Measurements from ENCODE around the gene CABCOCO1.

Gene CABCOCO1

GRCh38 chr10:61779950-61780659 lies 117.4 kb downstream of the CABCOCO1 start:
- TF ChIP-seq CTCF (IDR thresholded peaks at IDR 0.05; ENCODE audit: control insufficient read depth, extremely low read depth, insufficient read depth) = no peak
- DNase-seq (ENCODE audit: low read depth) = no peak

GRCh38 chr10:61780732-61781131 lies 118.0 kb downstream of the CABCOCO1 start:
- TF ChIP-seq CTCF (IDR thresholded peaks at IDR 0.05; ENCODE audit: control insufficient read depth, extremely low read depth, insufficient read depth) = no peak
- no peak overlapping the region for H3K4me3 ChIP-seq (ENCODE audit: low read depth, low read length)
- DNase-seq (ENCODE audit: low read depth) = no peak

More at GRCh38 chr10:61779950-61780659, 117.4 kb downstream of the CABCOCO1 start:
- H3K4me3 ChIP-seq (ENCODE audit: low read depth, low read length) = no peak overlapping the region

- DNase-seq (ENCODE audit: low read depth) = no peak
- TF ChIP-seq CTCF (IDR thresholded peaks at IDR 0.05; ENCODE audit: control insufficient read depth, extremely low read depth, insufficient read depth) = no peak
- H3K4me3 ChIP-seq (ENCODE audit: low read depth, low read length) = no peak overlapping the region
Measured at GRCh38 chr10:61781969-61782403, 119.3 kb downstream of the CABCOCO1 start.

- DNase-seq (ENCODE audit: low read depth) = no peak
- no peak for TF ChIP-seq CTCF (IDR thresholded peaks at IDR 0.05; ENCODE audit: control insufficient read depth, extremely low read depth, insufficient read depth)
Measured at GRCh38 chr10:61784354-61785133, 121.8 kb downstream of the CABCOCO1 start.

GRCh38 chr10:61785473-61786105 lies 122.9 kb downstream of the CABCOCO1 start:
- DNase-seq (ENCODE audit: low read depth) = no peak
- TF ChIP-seq CTCF (IDR thresholded peaks at IDR 0.05; ENCODE audit: control insufficient read depth, extremely low read depth, insufficient read depth) = no peak
- no peak overlapping the region for H3K4me3 ChIP-seq (ENCODE audit: low read depth, low read length)

More at GRCh38 chr10:61784354-61785133, 121.8 kb downstream of the CABCOCO1 start:
- H3K4me3 ChIP-seq (ENCODE audit: low read depth, low read length) = no peak overlapping the region

GRCh38 chr10:61786728-61787127 lies 124.0 kb downstream of the CABCOCO1 start:
- DNase-seq (ENCODE audit: low read depth) = no peak
- no peak for TF ChIP-seq CTCF (IDR thresholded peaks at IDR 0.05; ENCODE audit: control insufficient read depth, extremely low read depth, insufficient read depth)
- no peak overlapping the region for H3K4me3 ChIP-seq (ENCODE audit: low read depth, low read length)

All from LNCaP clone FGC (cell line).